Measurements from ENCODE around the gene UGT1A10. TPM values are rescaled to one million over a fixed set of nuclear protein-coding genes. Genes with fewer than 3 reads are reported as not detected.
A peak's percentile ranks its signal among the peaks of the same experiment; 100 is the strongest.

The UGT1A10 gene
- total RNA-seq, 1 donor from 2014 or later, result not detected

DNA sequence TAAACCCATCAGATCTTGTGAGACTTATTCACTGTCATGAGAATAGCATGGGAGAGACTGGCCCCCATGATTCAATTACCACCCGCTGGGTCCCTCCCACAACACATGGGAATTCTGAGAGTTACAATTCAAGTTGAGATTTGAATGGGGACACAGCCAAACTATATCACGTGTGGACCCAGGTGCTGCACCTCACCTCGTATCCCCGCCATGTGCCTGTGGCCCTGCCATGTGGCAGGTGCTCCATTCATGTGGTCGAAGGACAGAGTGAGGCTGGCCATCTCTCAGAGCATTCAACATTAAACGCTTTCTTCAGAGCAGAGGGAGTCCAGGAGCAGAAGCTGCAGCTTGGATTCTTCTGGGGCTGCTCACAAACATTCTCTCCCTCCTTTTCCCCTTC lies 174.1 kb downstream of the UGT1A10 start:
- Mint-ChIP-seq H3K36me3 (no peaks in the 10 kb centered on the region), H3K27ac (no peak overlapping the region), H3K4me1 (ENCODE audit: unreplicated experiment) (no peaks in the 10 kb centered on the region), H3K27me3 (peaks cover 17% of the 10 kb centered on the region), H3K4me3 (no peak overlapping the region), H3K9me3 (no peaks in the 10 kb centered on the region)
- DNase-seq (ENCODE audit: extremely low spot score, unreplicated experiment), result peak; percentile 59
- TF ChIP-seq, protein P1, sequence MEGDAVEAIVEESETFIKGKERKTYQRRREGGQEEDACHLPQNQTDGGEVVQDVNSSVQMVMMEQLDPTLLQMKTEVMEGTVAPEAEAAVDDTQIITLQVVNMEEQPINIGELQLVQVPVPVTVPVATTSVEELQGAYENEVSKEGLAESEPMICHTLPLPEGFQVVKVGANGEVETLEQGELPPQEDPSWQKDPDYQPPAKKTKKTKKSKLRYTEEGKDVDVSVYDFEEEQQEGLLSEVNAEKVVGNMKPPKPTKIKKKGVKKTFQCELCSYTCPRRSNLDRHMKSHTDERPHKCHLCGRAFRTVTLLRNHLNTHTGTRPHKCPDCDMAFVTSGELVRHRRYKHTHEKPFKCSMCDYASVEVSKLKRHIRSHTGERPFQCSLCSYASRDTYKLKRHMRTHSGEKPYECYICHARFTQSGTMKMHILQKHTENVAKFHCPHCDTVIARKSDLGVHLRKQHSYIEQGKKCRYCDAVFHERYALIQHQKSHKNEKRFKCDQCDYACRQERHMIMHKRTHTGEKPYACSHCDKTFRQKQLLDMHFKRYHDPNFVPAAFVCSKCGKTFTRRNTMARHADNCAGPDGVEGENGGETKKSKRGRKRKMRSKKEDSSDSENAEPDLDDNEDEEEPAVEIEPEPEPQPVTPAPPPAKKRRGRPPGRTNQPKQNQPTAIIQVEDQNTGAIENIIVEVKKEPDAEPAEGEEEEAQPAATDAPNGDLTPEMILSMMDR (conservative IDR thresholded peaks at IDR 0.05), result no peak

DNA sequence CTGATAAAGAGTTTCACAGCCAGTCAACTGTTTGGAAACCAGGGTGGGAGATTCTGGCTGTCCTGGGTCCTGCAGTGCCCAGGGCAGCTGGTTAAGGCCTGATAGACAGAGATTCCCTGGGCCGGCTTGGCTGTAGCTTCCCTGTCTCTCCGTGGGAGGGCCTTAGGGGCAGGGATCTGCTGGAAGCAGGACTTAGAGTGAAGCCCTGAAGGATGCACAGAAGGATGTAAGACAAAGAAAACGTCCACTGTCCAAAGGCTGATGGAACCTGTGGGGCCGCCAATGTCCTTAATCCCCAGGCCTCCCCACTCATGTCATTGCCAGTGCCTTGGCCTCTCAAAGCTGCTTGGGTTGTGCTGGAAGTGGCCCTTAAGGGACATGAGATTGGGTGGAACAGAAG lies 174.8 kb downstream of the UGT1A10 start:
- H3K27me3 Mint-ChIP-seq, result peaks cover 15% of the 10 kb centered on the region
- H3K9me3 Mint-ChIP-seq, result no peaks in the 10 kb centered on the region
- no peaks in the 10 kb centered on the region for H3K36me3 Mint-ChIP-seq
- no peaks in the 10 kb centered on the region for H3K4me1 Mint-ChIP-seq (ENCODE audit: unreplicated experiment)
- no peak overlapping the region for H3K4me3 Mint-ChIP-seq
- H3K27ac Mint-ChIP-seq, result no peak overlapping the region
- DNase-seq (ENCODE audit: extremely low spot score, unreplicated experiment), result no peak
- TF ChIP-seq, protein P1 (conservative IDR thresholded peaks at IDR 0.05), result no peak

DNA sequence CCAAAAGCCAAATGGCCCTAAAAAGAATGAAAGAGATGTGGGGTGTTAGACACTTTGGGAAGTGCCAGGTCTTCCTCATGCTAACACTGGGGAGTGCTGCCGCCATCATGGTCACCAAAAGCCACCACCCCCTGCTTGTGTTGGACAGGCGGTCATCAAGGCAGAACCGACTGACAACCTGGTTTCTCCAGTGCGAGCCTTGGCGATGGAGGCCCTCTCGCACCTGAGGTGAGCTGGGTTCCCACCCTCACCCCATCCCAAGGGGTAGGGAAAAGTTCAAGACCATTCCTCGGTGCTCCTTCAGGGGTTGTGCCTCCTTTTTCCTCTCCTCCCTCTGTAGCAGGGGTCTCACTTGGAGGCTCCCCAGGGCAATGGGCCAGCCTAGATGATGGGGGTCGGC lies 175.5 kb downstream of the UGT1A10 start:
- Mint-ChIP-seq H3K9me3 (no peaks in the 10 kb centered on the region), H3K4me3 (no peak overlapping the region), H3K27me3 (peaks cover 15% of the 10 kb centered on the region), H3K4me1 (ENCODE audit: unreplicated experiment) (peaks cover 5% of the 10 kb centered on the region), H3K36me3 (no peaks in the 10 kb centered on the region), H3K27ac (no peak overlapping the region)
- DNase-seq (ENCODE audit: extremely low spot score, unreplicated experiment), result peak; percentile 40
- TF ChIP-seq, protein P1 (conservative IDR thresholded peaks at IDR 0.05), result no peak

DNA sequence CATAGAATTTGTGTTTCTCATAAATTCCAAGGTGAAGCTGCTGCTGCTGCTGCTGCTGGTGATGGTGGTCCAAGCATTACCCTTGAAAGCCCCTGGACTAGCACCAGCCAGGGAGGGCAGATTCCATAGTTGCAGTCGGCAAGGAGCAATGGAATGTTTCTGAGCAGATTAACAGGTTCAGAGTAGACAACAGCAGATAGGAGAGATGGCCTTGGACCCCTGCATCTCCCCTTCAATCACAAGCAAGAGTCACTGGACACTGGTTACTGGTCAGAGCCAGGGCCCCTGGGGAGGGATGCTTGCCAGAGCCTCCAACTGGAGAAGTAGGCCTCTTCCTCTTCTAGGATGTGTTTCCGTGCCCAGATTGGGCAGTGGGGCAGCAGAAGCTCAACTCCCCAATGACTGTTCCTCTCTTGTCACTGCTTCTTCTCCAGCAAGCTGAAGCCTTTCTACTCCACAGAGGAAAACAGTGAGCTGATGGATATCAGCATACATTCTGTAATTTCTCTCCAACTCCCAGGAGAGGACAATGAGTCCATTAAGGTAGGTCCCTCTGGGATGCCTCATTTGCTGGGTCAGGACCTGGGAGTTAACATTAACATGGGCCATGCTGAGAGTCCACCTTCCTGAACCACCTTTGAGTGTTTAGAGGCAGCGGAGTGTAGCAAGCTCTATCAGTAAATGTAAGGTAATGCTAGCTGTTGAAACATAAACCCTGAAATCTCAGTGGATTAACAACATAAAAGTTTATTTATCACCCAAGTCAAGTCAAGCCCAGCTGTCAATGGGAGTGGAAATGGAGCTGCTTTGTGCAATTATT lies 177.2 kb downstream of the UGT1A10 start:
- no peak overlapping the region for H3K27ac Mint-ChIP-seq
- peaks cover 11% of the 10 kb centered on the region for H3K4me1 Mint-ChIP-seq (ENCODE audit: unreplicated experiment)
- peak; percentile 37 for DNase-seq (ENCODE audit: extremely low spot score, unreplicated experiment)
- H3K36me3 Mint-ChIP-seq, result no peaks in the 10 kb centered on the region
- TF ChIP-seq, protein P1 (conservative IDR thresholded peaks at IDR 0.05), result no peak
- no peaks in the 10 kb centered on the region for H3K9me3 Mint-ChIP-seq
- H3K27me3 Mint-ChIP-seq, result peaks cover 15% of the 10 kb centered on the region
- no peak overlapping the region for H3K4me3 Mint-ChIP-seq

DNA sequence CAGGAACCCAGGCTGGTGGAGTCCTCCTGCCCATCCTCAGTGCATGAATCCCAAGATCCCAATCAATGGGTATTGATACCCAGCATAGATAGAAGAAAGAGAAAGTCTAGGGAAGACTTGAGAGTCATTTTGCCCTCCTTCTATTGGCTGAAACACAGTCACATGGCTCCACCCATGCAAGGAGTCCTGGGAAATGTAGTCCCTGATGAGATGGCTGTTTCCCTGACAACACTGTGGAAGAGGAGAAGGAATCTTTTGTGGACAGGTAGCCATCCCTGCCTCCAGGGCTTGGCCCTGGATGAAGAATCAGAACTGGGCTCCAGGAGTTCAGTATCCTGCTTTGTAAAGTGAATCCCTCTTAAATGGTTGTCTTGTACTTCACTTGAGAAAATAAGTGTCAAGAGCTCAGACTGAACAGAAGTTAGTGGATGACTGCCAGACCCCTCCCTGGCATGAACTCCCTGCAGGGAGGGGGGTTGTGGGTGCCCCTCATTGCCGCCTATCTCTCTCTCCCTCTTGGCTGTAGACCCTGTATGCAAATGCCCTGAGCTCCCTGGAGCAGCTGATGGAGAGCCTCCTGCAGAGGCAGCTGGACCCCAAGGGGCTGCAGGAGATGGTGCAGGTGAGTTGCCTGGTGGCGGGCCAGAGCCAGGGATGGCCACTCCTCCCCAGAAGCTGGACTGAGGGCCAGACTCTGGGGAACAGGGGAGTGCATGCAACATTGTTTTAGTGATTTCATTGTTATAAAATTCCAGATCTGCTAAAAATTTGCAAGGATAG lies 178.0 kb downstream of the UGT1A10 start:
- no peaks in the 10 kb centered on the region for H3K36me3 Mint-ChIP-seq
- TF ChIP-seq, protein P1 (conservative IDR thresholded peaks at IDR 0.05), result no peak
- H3K9me3 Mint-ChIP-seq, result no peaks in the 10 kb centered on the region
- H3K27ac Mint-ChIP-seq, result no peak overlapping the region
- peaks cover 11% of the 10 kb centered on the region for H3K4me1 Mint-ChIP-seq (ENCODE audit: unreplicated experiment)
- peaks cover 15% of the 10 kb centered on the region for H3K27me3 Mint-ChIP-seq
- H3K4me3 Mint-ChIP-seq, result no peak overlapping the region
- DNase-seq (ENCODE audit: extremely low spot score, unreplicated experiment), result peak; percentile 52
